ENCODE data around the gene CARHSP1. TPM values are rescaled to one million over a fixed set of nuclear protein-coding genes. Genes with fewer than 3 reads are reported as not detected.

Gene CARHSP1
- polyA plus RNA-seq, 3 donors: 32.0 to 60.3 (median 52.0) TPM

DNA sequence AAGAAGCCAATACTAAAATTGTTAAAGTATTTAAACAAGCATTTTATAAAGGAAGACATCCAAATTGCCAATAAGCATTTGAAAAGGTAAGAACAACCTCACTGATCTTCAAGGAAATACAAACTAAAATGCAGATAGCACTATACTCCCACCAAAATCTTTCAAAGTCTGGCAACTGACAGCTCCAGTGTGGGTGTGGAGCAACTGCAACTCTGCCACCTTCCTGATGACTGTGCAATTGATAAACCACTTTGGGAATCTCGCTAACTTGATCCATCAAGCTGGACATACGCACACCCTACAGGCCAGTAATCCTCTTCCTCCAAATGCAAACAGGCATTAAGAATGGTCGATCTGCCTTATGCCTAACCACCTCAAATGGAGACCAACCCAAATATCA lies 45.3 kb upstream of the CARHSP1 start:
- H3K36me3 Mint-ChIP-seq: peaks cover 90 to 99% of the 10 kb centered on the region in 2 donors
- H3K4me2 ChIP-seq (replicated peaks; ENCODE audit: extremely low read depth, low read length, poor library complexity, severe bottlenecking): no peak overlapping the region
- H3K36me3 ChIP-seq (replicated peaks in 1 of 2; ENCODE audit: control insufficient read depth in 1 of 2, insufficient read depth in 2 of 2, low read length in 2 of 2): peaks cover 84 to 99% of the 10 kb centered on the region in 2 donors
- no peaks in the 10 kb centered on the region for H3K9me3 ChIP-seq (replicated peaks in 1 of 2; ENCODE audit: control insufficient read depth in 1 of 2, insufficient read depth in 1 of 2, low read length in 2 of 2)
- H3K4me1 ChIP-seq (ENCODE audit: control insufficient read depth in 1 of 2, insufficient read depth in 2 of 2, low read length in 2 of 2): peaks cover 1 to 6% of the 10 kb centered on the region in 2 donors
- H3K79me2 ChIP-seq (ENCODE audit: insufficient read depth, low read length): peaks cover 31% of the 10 kb centered on the region
- H3K4me3 ChIP-seq (replicated peaks in 1 of 3; ENCODE audit: low read depth in 2 of 3, low read length in 3 of 3): no peak overlapping the region
- peaks cover 0 to 2% (median 0%) of the 10 kb centered on the region in 7 donors for H3K9me3 Mint-ChIP-seq
- no peaks in the 10 kb centered on the region for H3K27me3 Mint-ChIP-seq (ENCODE audit: low read depth in 3 of 3)
- intact Hi-C loops (cut with micrococcal nuclease): loop anchor here in 1 of 2 donors (10.0 kb wide), 1 partner anchor 91 kb away; no protein-coding TSS in a partner anchor
- H3K4me1 Mint-ChIP-seq: peaks cover 6% of the 10 kb centered on the region
- TF ChIP-seq, protein P1, sequence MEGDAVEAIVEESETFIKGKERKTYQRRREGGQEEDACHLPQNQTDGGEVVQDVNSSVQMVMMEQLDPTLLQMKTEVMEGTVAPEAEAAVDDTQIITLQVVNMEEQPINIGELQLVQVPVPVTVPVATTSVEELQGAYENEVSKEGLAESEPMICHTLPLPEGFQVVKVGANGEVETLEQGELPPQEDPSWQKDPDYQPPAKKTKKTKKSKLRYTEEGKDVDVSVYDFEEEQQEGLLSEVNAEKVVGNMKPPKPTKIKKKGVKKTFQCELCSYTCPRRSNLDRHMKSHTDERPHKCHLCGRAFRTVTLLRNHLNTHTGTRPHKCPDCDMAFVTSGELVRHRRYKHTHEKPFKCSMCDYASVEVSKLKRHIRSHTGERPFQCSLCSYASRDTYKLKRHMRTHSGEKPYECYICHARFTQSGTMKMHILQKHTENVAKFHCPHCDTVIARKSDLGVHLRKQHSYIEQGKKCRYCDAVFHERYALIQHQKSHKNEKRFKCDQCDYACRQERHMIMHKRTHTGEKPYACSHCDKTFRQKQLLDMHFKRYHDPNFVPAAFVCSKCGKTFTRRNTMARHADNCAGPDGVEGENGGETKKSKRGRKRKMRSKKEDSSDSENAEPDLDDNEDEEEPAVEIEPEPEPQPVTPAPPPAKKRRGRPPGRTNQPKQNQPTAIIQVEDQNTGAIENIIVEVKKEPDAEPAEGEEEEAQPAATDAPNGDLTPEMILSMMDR (IDR thresholded peaks at IDR 0.05): no peak
- no peak overlapping the region for H3K4me3 Mint-ChIP-seq
- WGBS (ENCODE audit: insufficient coverage): no CpG with 5 or more reads among the region's 3 CpGs
- no peaks in the 10 kb centered on the region for H3K27me3 ChIP-seq (ENCODE audit: control insufficient read depth in 2 of 2, insufficient read depth in 2 of 2, low read length in 2 of 2)
- H3K27ac Mint-ChIP-seq: peak overlapping the region in 1 of 7 donors; percentile 3
- no peak overlapping the region for H3K9ac ChIP-seq (ENCODE audit: insufficient read depth, low read length, poor library complexity, severe bottlenecking)
- no peak overlapping the region for H2AFZ ChIP-seq (ENCODE audit: insufficient read depth, low read depth, low read length, poor library complexity, severe bottlenecking)
- no peak overlapping the region for H3K27ac ChIP-seq (ENCODE audit: low read depth in 1 of 2, low read length in 2 of 2)
- no peak for DNase-seq
- peaks cover 97% of the 10 kb centered on the region for H4K20me1 ChIP-seq (ENCODE audit: insufficient read depth, low read length)

DNA sequence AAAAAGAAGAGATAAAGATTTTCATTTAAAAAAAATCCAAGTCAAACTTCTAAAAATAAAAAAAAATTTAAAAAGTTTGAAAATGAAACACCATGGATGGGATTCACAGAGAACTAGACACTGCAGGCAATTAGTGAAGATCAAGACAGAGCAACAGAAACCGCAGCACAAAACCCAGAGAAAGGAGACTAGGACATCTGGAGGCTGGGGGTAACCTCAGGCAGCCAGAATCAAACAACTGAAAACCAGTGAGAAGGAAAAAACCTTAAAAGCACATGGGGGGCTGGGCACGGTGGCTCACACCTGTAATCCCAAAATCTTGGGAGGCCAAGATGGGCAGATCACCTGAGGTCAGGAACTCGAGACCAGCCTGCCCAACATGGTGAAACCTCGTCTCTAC lies 44.0 kb upstream of the CARHSP1 start:
- peak overlapping the region in 1 of 2 donors; percentile 6 for H3K27ac ChIP-seq (ENCODE audit: low read depth in 1 of 2, low read length in 2 of 2)
- no peaks in the 10 kb centered on the region for H3K27me3 ChIP-seq (ENCODE audit: control insufficient read depth in 2 of 2, insufficient read depth in 2 of 2, low read length in 2 of 2)
- H3K4me3 ChIP-seq (replicated peaks in 1 of 3; ENCODE audit: low read depth in 2 of 3, low read length in 3 of 3): no peak overlapping the region
- no peak overlapping the region for H3K4me2 ChIP-seq (replicated peaks; ENCODE audit: extremely low read depth, low read length, poor library complexity, severe bottlenecking)
- TF ChIP-seq, protein P1 (IDR thresholded peaks at IDR 0.05): no peak
- H3K9ac ChIP-seq (ENCODE audit: insufficient read depth, low read length, poor library complexity, severe bottlenecking): no peak overlapping the region
- peaks cover 97% of the 10 kb centered on the region for H4K20me1 ChIP-seq (ENCODE audit: insufficient read depth, low read length)
- peaks cover 83 to 99% of the 10 kb centered on the region in 2 donors for H3K36me3 ChIP-seq (replicated peaks in 1 of 2; ENCODE audit: control insufficient read depth in 1 of 2, insufficient read depth in 2 of 2, low read length in 2 of 2)
- intact Hi-C loops (cut with micrococcal nuclease): loop anchor here in 1 of 2 donors (10.0 kb wide), 1 partner anchor 92 kb away; no protein-coding TSS in a partner anchor
- H3K9me3 Mint-ChIP-seq: peaks cover 0 to 2% (median 0%) of the 10 kb centered on the region in 7 donors
- H2AFZ ChIP-seq (ENCODE audit: insufficient read depth, low read depth, low read length, poor library complexity, severe bottlenecking): no peak overlapping the region
- H3K4me1 ChIP-seq (ENCODE audit: control insufficient read depth in 1 of 2, insufficient read depth in 2 of 2, low read length in 2 of 2): peaks cover 14 to 15% of the 10 kb centered on the region in 2 donors
- peaks cover 90 to 96% of the 10 kb centered on the region in 2 donors for H3K36me3 Mint-ChIP-seq
- peak overlapping the region in 3 of 7 donors; percentile 23 to 76 (median 76) for H3K27ac Mint-ChIP-seq
- no peaks in the 10 kb centered on the region for H3K27me3 Mint-ChIP-seq (ENCODE audit: low read depth in 3 of 3)
- peaks cover 18% of the 10 kb centered on the region for H3K4me1 Mint-ChIP-seq
- no peaks in the 10 kb centered on the region for H3K9me3 ChIP-seq (replicated peaks in 1 of 2; ENCODE audit: control insufficient read depth in 1 of 2, insufficient read depth in 1 of 2, low read length in 2 of 2)
- H3K79me2 ChIP-seq (ENCODE audit: insufficient read depth, low read length): peaks cover 37% of the 10 kb centered on the region
- 94% methylated on average over 4 of the region's 4 CpGs for WGBS (ENCODE audit: insufficient coverage)
- no peak for DNase-seq
- H3K4me3 Mint-ChIP-seq: no peak overlapping the region
